HPDE6-E6E7 (cell line): ENCODE measurements around the gene MT1E.
"Not testable (repeated sequence)": the region's sequence is repeated elsewhere in the genome, so short reads cannot be mapped to it uniquely, and the experiment has no call there.

ENCODE experiments used
- DNase-seq: peaks from one replicate; pipeline ENCODE4 v3.0.0; 2011; ENCODE audit warnings: missing footprints; ENCODE audit errors: extremely low spot score

MT1E gene

GRCh38 chr16:56672761-56673536 lies 47.4 kb downstream of the MT1E start:
- no peak for DNase-seq

GRCh38 chr16:56673921-56674320 lies 48.3 kb downstream of the MT1E start:
- DNase-seq, result no peak

GRCh38 chr16:56674570-56674969 lies 49.0 kb downstream of the MT1E start:
- DNase-seq, result not testable (repeated sequence)

- DNase-seq, result no peak
Measured at GRCh38 chr16:56675685-56676210, 50.2 kb downstream of the MT1E start.
